NCI-H2196 (cell line): ENCODE measurements around the gene ATP8B4.
"Not testable (repeated sequence)": the region's sequence is repeated elsewhere in the genome, so short reads cannot be mapped to it uniquely, and the experiment has no call there.

ENCODE experiments used
- DNase-seq: peaks from one replicate; lab custom pipeline; 2025; ENCODE audit not compliant: unreplicated experiment; lab: John Stamatoyannopoulos, UW

The ATP8B4 gene, protein sequence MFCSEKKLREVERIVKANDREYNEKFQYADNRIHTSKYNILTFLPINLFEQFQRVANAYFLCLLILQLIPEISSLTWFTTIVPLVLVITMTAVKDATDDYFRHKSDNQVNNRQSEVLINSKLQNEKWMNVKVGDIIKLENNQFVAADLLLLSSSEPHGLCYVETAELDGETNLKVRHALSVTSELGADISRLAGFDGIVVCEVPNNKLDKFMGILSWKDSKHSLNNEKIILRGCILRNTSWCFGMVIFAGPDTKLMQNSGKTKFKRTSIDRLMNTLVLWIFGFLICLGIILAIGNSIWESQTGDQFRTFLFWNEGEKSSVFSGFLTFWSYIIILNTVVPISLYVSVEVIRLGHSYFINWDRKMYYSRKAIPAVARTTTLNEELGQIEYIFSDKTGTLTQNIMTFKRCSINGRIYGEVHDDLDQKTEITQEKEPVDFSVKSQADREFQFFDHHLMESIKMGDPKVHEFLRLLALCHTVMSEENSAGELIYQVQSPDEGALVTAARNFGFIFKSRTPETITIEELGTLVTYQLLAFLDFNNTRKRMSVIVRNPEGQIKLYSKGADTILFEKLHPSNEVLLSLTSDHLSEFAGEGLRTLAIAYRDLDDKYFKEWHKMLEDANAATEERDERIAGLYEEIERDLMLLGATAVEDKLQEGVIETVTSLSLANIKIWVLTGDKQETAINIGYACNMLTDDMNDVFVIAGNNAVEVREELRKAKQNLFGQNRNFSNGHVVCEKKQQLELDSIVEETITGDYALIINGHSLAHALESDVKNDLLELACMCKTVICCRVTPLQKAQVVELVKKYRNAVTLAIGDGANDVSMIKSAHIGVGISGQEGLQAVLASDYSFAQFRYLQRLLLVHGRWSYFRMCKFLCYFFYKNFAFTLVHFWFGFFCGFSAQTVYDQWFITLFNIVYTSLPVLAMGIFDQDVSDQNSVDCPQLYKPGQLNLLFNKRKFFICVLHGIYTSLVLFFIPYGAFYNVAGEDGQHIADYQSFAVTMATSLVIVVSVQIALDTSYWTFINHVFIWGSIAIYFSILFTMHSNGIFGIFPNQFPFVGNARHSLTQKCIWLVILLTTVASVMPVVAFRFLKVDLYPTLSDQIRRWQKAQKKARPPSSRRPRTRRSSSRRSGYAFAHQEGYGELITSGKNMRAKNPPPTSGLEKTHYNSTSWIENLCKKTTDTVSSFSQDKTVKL

DNA sequence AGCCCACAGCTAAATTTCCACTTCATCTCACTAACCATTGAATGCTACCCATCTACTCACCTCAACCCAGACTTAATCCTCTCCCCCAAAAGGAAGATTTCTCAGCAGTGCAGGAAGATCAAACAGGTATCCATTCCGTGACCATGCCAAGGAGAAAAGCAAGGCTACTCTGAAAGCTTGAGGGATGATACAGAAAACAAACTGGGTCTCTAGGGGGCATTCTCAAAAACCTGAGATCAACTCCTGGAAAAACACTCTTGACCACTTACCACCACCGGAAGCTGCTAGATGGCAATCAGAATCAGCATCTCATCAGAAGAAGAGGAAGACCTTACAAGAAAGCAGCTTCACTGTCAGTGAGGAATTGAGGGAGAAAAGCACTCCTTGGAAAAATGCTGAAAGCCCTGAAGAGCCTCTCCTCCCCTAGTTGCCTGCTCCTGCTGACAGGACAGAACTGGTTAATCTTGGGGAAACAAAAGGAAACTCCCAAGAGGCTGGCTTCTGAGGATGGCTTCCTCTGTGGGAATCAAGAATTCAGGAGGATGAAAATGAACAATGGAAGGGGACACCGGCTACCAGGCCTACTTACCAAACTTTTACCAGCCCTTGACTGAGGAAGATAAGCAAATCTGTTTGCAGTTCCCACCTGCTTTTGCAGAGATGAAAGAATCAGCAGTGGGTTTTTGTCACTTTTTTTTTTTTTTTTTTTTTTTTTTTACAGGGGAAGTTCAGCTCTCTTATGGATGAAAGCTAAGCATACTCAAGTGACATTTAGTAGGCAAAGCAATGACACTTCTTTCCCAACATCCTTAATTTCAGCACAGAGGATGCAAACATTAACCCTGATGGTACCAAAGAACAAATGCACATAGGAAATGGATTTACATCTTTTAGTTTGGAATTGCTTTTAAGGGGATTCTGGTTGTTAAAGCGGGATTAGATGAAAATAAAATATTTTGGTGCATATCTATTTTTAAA lies at the start of gene ATP8B4:
TSS of gene ATP8B4 (minus strand) at position 171 of the 978 bp plus-strand sequence. CDS start 12,267 bp downstream, outside the sequence.
- no peak for DNase-seq

DNA sequence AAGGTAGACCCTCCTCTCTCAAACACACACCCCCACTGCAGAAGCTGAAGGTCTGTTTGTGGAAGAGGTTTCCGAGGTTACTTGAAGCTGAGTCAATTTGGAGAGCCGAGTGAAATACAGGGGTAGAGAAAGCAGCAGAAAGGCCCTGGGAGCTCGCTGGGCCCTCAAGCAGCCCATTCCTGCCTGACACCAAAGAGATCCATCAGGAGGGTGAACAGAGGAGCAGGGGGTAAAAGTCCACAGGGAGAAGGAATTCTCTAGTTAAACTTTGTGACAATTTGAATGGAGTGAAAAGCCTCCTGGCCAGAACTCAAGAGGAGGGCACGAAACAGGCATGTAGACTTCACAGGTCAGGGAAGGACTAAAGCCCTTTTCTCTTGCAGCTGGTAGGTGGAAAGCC lies 49.3 kb upstream of the ATP8B4 start:
- DNase-seq = no peak

GRCh38 chr15:50167110-50167509 lies 48.1 kb upstream of the ATP8B4 start:
- DNase-seq = no peak

- no peak for DNase-seq
These were observed 47.2 kb upstream of the ATP8B4 start for GRCh38 chr15:50166216-50166615.

GRCh38 chr15:50164458-50164857 lies 45.4 kb upstream of the ATP8B4 start:
- DNase-seq = no peak

- no peak for DNase-seq
These were observed 44.8 kb upstream of the ATP8B4 start for GRCh38 chr15:50163719-50164410.

GRCh38 chr15:50162969-50163718 lies 44.1 kb upstream of the ATP8B4 start:
- no peak for DNase-seq

DNA sequence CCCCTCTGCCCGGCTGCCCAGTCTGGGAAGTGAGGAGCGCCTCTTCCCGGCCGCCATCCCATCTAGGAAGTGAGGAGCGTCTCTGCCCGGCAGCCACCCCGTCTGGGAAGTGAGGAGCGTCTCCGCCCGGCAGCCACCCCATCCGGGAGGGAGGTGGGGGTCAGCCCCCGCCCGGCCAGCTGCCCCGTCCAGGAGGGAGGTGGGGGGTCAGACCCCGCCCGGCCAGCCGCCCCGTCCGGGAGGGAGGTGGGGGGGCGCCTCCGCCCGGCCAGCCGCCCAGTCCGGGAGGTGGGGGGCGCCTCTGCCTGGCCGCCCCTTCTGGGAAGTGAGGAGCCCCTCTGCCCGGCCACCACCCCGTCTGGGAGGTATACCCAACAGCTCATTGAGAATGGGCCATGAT lies 39.2 kb upstream of the ATP8B4 start:
- not testable (repeated sequence) for DNase-seq

- no peak for DNase-seq
These were observed 32.4 kb upstream of the ATP8B4 start for GRCh38 chr15:50151476-50151875.

- no peak for DNase-seq
These were observed 31.8 kb upstream of the ATP8B4 start for GRCh38 chr15:50150851-50151250.

GRCh38 chr15:50150349-50150748 lies 31.3 kb upstream of the ATP8B4 start:
- DNase-seq = no peak

- no peak for DNase-seq
These were observed 30.1 kb upstream of the ATP8B4 start for GRCh38 chr15:50149090-50149489.

DNA sequence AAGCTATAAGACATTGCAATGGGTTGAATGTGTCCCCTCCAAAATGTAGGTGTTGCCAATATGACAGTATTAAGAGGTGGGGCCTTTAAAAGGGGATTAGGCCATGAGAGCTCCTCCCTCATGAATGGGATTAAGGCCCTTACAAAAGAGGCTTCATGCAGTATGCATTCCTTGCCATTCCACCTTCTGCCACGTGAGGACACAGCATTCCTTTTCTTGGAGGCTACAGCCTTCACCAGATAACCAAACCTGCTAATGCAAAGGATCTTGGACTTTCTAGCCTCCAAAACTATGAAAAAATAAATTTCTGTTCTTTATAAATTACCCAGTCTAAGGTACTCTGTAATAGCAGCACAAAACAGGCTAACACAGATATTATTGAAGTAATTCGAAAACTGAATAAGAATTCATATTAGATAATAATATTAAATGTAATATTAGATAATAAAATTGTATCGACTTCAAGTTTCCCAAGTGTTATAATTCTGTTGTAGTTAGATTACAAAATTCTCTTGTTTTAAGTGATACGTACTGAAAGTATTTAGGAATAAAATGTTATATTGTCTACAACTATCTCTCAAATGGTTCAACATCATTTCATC lies 29.4 kb upstream of the ATP8B4 start:
- DNase-seq = no peak

DNA sequence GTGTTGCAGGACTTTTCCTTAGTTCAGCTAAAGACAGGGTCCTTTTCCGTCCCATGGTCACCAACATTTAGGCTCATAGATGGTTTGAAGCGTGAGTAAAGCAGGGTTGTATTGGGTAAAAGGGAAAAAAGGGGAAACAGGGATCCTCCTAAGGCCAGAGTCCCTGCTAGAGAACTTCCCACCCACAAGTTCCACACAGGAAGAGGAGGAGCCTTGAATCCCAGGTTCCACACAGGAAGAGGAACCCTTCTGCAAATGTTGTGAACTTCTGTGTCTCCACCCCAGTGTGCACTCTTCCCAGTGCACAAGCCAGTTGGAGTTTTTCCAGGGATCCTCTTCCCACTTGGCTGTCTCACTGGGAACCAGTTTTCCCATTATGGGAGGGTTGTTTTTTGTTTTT lies 27.6 kb upstream of the ATP8B4 start:
- DNase-seq = no peak

DNA sequence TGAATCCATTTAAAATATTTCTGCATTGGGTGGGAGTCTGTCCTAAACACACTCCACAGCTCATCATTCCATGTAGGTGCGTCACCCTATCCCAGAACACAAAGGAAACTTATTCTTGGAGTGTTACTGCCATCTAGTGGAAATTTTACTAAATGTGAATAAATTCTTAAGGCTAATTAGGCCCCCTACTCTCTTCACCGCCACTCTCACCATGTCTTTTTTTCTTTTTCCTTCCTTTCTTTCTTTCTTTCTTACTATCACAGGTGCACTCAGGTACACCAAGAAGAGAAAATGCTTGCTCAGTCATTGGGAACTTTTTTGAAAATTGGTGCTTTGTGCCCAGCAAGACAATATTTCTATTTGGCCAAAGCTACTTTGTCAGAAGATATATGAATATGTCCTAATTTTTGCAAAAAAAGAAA lies 26.4 kb upstream of the ATP8B4 start:
- DNase-seq = peak; percentile 51

DNA sequence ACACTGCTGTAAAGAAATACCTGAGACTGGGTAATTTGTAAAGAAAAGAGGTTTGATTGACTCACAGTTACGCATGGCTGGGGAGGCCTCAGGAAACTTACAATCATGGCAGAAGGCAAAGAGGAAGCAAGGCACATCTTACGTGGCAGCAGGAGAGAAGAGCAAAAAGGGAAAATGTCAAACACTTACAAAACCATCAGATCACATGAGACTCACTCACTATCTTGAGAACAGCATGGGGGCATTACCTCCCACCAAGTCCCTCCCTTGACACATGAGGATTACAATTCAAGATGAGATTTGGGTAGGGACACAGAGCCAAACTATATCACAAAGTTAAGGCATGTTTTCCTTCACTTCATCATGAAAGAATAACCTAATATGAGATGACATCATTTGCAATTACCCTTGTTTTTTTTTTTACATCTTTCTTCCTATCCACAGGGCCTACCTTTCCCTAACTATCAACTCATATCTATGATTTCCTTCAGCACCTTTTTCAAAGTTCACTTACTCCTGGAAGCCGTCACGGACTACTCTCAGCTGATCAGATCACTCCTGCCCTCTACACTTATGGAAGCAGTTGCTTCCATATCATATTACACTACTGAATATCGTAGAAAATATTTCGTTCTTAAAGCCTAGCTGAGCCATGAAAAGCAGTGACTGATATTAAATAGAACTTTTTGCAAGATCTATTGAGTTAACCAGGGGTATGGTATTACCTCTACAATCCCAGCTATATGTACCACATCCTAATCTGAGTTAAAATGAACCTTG lies 25.5 kb upstream of the ATP8B4 start:
- DNase-seq = no peak

DNA sequence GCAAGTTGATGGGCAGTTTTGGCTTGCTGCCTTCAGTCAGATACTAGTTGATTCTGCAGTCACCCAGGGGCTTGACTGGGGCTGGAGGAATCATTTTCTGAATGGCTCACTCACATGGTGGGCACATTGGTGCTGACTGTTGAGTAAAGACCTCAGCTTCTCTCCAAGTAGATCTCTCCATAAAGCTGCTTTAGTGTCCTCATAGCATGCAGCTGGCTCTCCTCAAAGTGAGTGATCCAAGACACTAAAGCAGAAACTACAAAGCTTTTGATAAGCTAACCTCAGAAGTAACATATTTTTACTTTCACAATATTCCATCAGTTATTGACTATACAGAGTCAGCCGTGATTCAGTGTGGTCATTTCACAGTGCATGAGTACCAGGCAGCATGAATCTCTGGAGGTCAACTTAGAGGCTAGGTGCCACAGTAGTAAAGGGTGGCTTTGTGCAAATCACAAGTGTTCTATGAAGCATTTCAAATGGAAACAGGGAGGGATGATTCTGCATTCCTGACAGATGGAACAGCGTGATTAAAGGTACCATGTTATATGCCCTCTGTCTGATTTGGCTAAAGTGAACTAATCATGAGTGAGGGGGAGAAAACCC lies 24.3 kb upstream of the ATP8B4 start:
- DNase-seq = no peak
